ENCODE data around the gene RCBTB2. TPM values are rescaled to one million over a fixed set of nuclear protein-coding genes. Genes with fewer than 3 reads are reported as not detected.

RCBTB2 gene
- total RNA-seq, 2 experiments from 2014 or later: 6.1 to 6.5 TPM

- ChIA-PET POLR2A (interaction anchor here (0.7 to 1.1 kb wide), 2 partner anchors 21 to 474 kb away, joined by 3 read pairs; partner anchors contain the start of gene RCBTB2), CTCF (interaction anchor here (1.0 kb wide), 1 partner anchor 18 kb away, joined by 3 read pairs; no protein-coding TSS in a partner anchor)
- no peaks in the 10 kb centered on the region for H3K36me3 ChIP-seq (ENCODE audit: insufficient read depth, low read length)
Measured at GRCh38 chr13:48511621-48512230, 21.2 kb downstream of the RCBTB2 start.

GRCh38 chr13:48510698-48511097 is 22.2 kb downstream of the RCBTB2 start:
- no peaks in the 10 kb centered on the region for H3K36me3 Mint-ChIP-seq (ENCODE audit: low read depth)
- TF ChIP-seq CTCF (IDR thresholded peaks at IDR 0.05): no peak
- Histone ChIP-seq H3K4me1 (ENCODE audit: insufficient read depth, low read length) (peaks cover 20% of the 10 kb centered on the region), H3K36me3 (ENCODE audit: insufficient read depth, low read length) (no peaks in the 10 kb centered on the region), H3K27me3 (ENCODE audit: control insufficient read depth in 1 of 2, insufficient read depth in 2 of 2, low read length in 2 of 2) (no peaks in the 10 kb centered on the region), H3K4me3 (ENCODE audit: low read length) (no peak overlapping the region), H3K27ac (ENCODE audit: low read depth in 1 of 2, low read length in 2 of 2) (no peak overlapping the region), H3K9me3 (ENCODE audit: control insufficient read depth in 1 of 2, insufficient read depth in 1 of 2, low read length in 2 of 2) (no peaks in the 10 kb centered on the region)
- ATAC-seq (ENCODE audit: poor library complexity) (no peak), DNase-seq (no peak)
- H3K27me3 Mint-ChIP-seq: no peaks in the 10 kb centered on the region
- ChIA-PET CTCF (interaction anchor here (0.8 to 1.0 kb wide), 2 partner anchors 17 to 176 kb away, joined by 3 read pairs; no protein-coding TSS in a partner anchor), POLR2A (interaction anchor here (1.1 to 1.2 kb wide), 2 partner anchors 22 kb away, joined by 3 to 14 read pairs; partner anchors contain the start of gene RCBTB2)
- no peak overlapping the region for H3K4me3 Mint-ChIP-seq
- peak overlapping the region; percentile 30 for H3K27ac Mint-ChIP-seq
- H3K9me3 Mint-ChIP-seq: no peaks in the 10 kb centered on the region
- peaks cover 32% of the 10 kb centered on the region for H3K4me1 Mint-ChIP-seq (ENCODE audit: low read depth)
- intact Hi-C loops (cut with DNase I, micrococcal nuclease): no loop called here

More at GRCh38 chr13:48511621-48512230, 21.2 kb downstream of the RCBTB2 start:
- Mint-ChIP-seq H3K4me1 (ENCODE audit: low read depth) (peaks cover 22% of the 10 kb centered on the region), H3K27me3 (no peaks in the 10 kb centered on the region), H3K36me3 (ENCODE audit: low read depth) (no peaks in the 10 kb centered on the region), H3K9me3 (no peaks in the 10 kb centered on the region), H3K4me3 (no peak overlapping the region), H3K27ac (no peak overlapping the region)
- ATAC-seq (ENCODE audit: poor library complexity) (no peak), DNase-seq (no peak)
- Histone ChIP-seq H3K4me1 (ENCODE audit: insufficient read depth, low read length) (peaks cover 10% of the 10 kb centered on the region), H3K4me3 (ENCODE audit: low read length) (no peak overlapping the region), H3K27ac (ENCODE audit: low read depth in 1 of 2, low read length in 2 of 2) (no peak overlapping the region), H3K9me3 (ENCODE audit: control insufficient read depth in 1 of 2, insufficient read depth in 1 of 2, low read length in 2 of 2) (no peaks in the 10 kb centered on the region), H3K27me3 (ENCODE audit: control insufficient read depth in 1 of 2, insufficient read depth in 2 of 2, low read length in 2 of 2) (no peaks in the 10 kb centered on the region)
- intact Hi-C loops (cut with DNase I, micrococcal nuclease): no loop called here
- TF ChIP-seq CTCF (IDR thresholded peaks at IDR 0.05): no peak

GRCh38 chr13:48508011-48508410 is 24.9 kb downstream of the RCBTB2 start:
- DNase-seq (no peak), ATAC-seq (ENCODE audit: poor library complexity) (no peak)
- no peak for TF ChIP-seq CTCF (IDR thresholded peaks at IDR 0.05)
- H3K27me3 ChIP-seq (ENCODE audit: control insufficient read depth in 1 of 2, insufficient read depth in 2 of 2, low read length in 2 of 2): no peaks in the 10 kb centered on the region
- no peak overlapping the region for H3K4me3 Mint-ChIP-seq
- H3K4me1 Mint-ChIP-seq (ENCODE audit: low read depth): peaks cover 54% of the 10 kb centered on the region
- ChIA-PET POLR2A (interaction anchor here (4.2 kb wide), 1 partner anchor 24 kb away, joined by 132 read pairs; the partner anchor contains the start of gene RCBTB2), CTCF (no interaction called here)
- no peaks in the 10 kb centered on the region for H3K36me3 ChIP-seq (ENCODE audit: insufficient read depth, low read length)
- no peak overlapping the region for H3K27ac Mint-ChIP-seq
- H3K9me3 Mint-ChIP-seq: no peaks in the 10 kb centered on the region
- no peaks in the 10 kb centered on the region for H3K27me3 Mint-ChIP-seq
- no peak overlapping the region for H3K4me3 ChIP-seq (ENCODE audit: low read length)
- no peaks in the 10 kb centered on the region for H3K36me3 Mint-ChIP-seq (ENCODE audit: low read depth)
- intact Hi-C loops (cut with DNase I, micrococcal nuclease): no loop called here
- peaks cover 45% of the 10 kb centered on the region for H3K4me1 ChIP-seq (ENCODE audit: insufficient read depth, low read length)
- H3K9me3 ChIP-seq (ENCODE audit: control insufficient read depth in 1 of 2, insufficient read depth in 1 of 2, low read length in 2 of 2): no peaks in the 10 kb centered on the region
- H3K27ac ChIP-seq (ENCODE audit: low read depth in 1 of 2, low read length in 2 of 2): no peak overlapping the region
